HG03354 (cell line): ENCODE results near the gene ZSCAN1.
"Not testable (repeated sequence)": the region's sequence is repeated elsewhere in the genome, so short reads cannot be mapped to it uniquely, and the experiment has no call there.

ENCODE experiments used
- ATAC-seq: cut with Tn5 transposase; IDR thresholded peaks from one replicate; pipeline ENCODE4 v1.9.1; 2021; ENCODE audit warnings: mild to moderate bottlenecking; ENCODE audit not compliant: unreplicated experiment, poor library complexity, severe bottlenecking

Gene ZSCAN1

GRCh38 chr19:58033741-58034476 lies at the start of gene ZSCAN1:
Gene ZSCAN1 (plus strand): TSS chr19:58034025. CDS start chr19:58037837, 3,812 bp downstream.
- no peak for ATAC-seq

GRCh38 chr19:57992841-57993240 lies 41.0 kb upstream of the ZSCAN1 start:
- no peak for ATAC-seq

GRCh38 chr19:58000677-58001076 lies 33.1 kb upstream of the ZSCAN1 start:
- ATAC-seq, result no peak

GRCh38 chr19:58001895-58002369 lies 31.9 kb upstream of the ZSCAN1 start:
- ATAC-seq, result peak; percentile 17

GRCh38 chr19:58002384-58003173 lies 31.2 kb upstream of the ZSCAN1 start, which contains the start of gene ZNF606:
Gene ZNF606 (minus strand): TSS chr19:58002820. CDS start chr19:58001319, 1,501 bp downstream.
- ATAC-seq, result peak; percentile 97

- ATAC-seq, result no peak
Measured at GRCh38 chr19:58003174-58003828, 30.5 kb upstream of the ZSCAN1 start.

GRCh38 chr19:58007285-58007684 lies 26.5 kb upstream of the ZSCAN1 start:
- ATAC-seq, result no peak

GRCh38 chr19:58008877-58009276 lies 24.9 kb upstream of the ZSCAN1 start:
- not testable (repeated sequence) for ATAC-seq

GRCh38 chr19:58009301-58009665 lies 24.5 kb upstream of the ZSCAN1 start:
- ATAC-seq, result no peak

GRCh38 chr19:58009666-58010301 lies 24.0 kb upstream of the ZSCAN1 start:
- ATAC-seq, result peak; percentile 83

- no peak for ATAC-seq
Measured at GRCh38 chr19:58010507-58010906, 23.3 kb upstream of the ZSCAN1 start.

- ATAC-seq, result no peak
Measured at GRCh38 chr19:58014141-58014540, 19.7 kb upstream of the ZSCAN1 start.

- ATAC-seq, result no peak
Measured at GRCh38 chr19:58020129-58020528, 13.7 kb upstream of the ZSCAN1 start.

- no peak for ATAC-seq
Measured at GRCh38 chr19:58021541-58022282, 12.1 kb upstream of the ZSCAN1 start.

GRCh38 chr19:58022283-58022660 lies 11.6 kb upstream of the ZSCAN1 start:
- ATAC-seq, result no peak

- ATAC-seq, result no peak
Measured at GRCh38 chr19:58024661-58025060, 9.2 kb upstream of the ZSCAN1 start.

- ATAC-seq, result no peak
Measured at GRCh38 chr19:58034477-58034793, 610 bp downstream of the ZSCAN1 start.

GRCh38 chr19:58035863-58036262 lies 2.0 kb downstream of the ZSCAN1 start:
- ATAC-seq, result no peak

GRCh38 chr19:58037927-58038687 lies 4.3 kb downstream of the ZSCAN1 start:
- ATAC-seq, result no peak
